IPS-11a (cell line): ENCODE results near the gene RNPEP.
"Not testable (repeated sequence)": the region's sequence is repeated elsewhere in the genome, so short reads cannot be mapped to it uniquely, and the experiment has no call there.

Experiments
- H3K4me3 ChIP-seq: one replicate; pipeline ENCODE4 v1.5.1; 2013; ENCODE audit warnings: low read depth, low read length, control low read depth

Gene RNPEP, protein sequence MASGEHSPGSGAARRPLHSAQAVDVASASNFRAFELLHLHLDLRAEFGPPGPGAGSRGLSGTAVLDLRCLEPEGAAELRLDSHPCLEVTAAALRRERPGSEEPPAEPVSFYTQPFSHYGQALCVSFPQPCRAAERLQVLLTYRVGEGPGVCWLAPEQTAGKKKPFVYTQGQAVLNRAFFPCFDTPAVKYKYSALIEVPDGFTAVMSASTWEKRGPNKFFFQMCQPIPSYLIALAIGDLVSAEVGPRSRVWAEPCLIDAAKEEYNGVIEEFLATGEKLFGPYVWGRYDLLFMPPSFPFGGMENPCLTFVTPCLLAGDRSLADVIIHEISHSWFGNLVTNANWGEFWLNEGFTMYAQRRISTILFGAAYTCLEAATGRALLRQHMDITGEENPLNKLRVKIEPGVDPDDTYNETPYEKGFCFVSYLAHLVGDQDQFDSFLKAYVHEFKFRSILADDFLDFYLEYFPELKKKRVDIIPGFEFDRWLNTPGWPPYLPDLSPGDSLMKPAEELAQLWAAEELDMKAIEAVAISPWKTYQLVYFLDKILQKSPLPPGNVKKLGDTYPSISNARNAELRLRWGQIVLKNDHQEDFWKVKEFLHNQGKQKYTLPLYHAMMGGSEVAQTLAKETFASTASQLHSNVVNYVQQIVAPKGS

DNA sequence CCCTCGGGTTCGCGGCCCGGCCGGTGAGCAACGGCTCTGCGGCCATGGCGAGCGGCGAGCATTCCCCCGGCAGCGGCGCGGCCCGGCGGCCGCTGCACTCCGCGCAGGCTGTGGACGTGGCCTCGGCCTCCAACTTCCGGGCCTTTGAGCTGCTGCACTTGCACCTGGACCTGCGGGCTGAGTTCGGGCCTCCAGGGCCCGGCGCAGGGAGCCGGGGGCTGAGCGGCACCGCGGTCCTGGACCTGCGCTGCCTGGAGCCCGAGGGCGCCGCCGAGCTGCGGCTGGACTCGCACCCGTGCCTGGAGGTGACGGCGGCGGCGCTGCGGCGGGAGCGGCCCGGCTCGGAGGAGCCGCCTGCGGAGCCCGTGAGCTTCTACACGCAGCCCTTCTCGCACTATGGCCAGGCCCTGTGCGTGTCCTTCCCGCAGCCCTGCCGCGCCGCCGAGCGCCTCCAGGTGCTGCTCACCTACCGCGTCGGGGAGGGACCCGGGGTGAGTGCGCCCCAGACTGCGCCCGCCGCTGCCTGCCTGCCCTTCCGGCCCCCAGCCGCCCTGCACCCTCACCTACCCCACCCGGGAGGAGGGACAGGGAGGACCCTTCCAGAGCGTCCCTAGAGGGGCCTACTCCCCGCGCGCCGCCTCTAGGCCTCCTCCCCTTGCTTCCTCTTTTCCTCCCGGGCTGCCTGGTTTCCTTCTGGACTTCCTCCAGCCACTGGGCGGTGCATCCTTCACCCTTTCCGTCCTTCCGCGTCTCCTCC lies at the start of gene RNPEP:
TSS of gene RNPEP (plus strand) at position 26 of the 757 bp plus-strand sequence. CDS start at position 45, 19 bp downstream.
- peak within 1 kb of the TSS; percentile 85 for H3K4me3 ChIP-seq

DNA sequence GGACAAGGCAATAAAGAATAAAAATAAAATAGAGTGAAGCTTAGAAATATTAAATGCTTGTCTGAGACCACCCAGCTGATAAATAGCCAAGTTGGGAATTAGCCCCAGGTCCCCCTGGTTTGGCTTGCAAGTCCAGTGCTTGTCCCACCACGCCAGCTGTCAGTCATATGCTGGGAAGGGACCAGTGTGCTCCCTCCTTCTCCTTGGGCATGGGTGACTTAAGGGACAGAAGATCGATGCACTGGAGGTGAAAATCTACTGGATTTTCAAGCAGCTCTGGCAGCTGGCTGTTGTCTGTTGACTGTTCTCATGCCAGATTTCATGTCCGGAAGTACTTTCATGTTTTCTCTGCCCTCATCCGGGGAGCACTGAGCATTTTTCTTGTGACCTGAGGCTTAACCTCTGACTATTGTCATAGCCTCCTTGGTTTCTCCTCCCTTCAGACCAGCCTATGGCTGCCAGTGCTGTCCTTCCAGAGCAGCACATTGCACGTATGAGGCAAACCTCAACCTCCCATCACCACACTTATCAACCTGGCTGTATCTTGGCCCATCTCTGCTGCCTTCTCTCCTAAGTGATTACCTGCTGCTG lies 48.5 kb upstream of the RNPEP start:
- no peak overlapping the region for H3K4me3 ChIP-seq

DNA sequence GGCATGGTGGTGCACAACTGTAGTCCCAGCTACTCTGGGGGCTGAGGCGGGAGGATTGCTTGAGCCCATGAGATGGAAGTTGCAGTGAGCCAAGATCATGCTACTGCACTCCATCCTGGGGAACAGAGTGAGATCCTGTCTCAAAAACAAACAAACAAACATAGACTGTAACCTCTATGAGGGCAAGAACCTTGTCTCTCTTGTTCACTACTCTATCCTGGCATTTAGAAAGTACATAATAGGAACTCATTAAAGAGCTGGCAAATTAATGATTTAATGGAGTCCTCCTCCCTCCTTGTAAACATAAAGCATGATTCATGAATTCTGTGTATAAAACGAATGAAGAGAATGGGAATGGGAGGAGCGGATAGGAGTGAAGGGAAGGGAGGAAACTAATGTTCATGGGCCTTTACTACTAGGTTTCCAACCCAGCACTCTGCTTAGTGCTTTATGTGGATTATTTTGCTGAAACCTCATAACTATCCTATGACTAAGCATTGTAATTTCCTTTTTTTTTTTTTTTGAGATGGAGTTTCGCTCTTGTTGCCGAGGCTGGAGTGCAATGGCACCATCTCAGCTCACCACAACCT lies 44.7 kb upstream of the RNPEP start:
- no peak overlapping the region for H3K4me3 ChIP-seq

DNA sequence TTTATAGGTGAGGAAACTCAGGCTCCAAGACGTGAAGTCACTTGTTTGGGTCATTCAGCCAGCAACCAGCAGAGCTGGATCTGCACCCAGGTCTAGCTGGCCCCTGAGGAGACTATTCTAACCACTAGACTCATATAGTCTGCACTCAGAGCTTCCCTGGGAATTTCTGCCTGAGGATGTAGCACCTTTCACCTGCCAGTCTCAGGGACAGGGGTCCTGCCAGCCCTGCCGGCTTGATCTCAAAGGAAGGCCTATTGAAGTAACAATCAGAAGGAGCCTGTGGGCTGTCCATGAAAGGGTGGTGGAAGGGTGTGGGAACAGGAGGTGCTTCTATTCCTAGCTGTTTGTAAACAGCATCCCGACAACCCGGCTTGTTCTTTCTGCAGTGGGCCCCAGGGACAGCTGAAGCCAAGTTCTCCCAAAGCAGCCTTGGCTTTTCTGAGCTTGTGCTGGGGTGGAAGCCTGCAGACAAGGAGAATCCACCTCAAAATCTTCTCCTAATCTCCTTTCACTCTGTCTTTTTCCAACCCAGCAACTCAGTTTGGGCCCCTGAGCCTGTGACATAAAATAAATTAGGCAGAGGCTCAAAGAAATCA lies 43.9 kb upstream of the RNPEP start:
- no peak overlapping the region for H3K4me3 ChIP-seq

DNA sequence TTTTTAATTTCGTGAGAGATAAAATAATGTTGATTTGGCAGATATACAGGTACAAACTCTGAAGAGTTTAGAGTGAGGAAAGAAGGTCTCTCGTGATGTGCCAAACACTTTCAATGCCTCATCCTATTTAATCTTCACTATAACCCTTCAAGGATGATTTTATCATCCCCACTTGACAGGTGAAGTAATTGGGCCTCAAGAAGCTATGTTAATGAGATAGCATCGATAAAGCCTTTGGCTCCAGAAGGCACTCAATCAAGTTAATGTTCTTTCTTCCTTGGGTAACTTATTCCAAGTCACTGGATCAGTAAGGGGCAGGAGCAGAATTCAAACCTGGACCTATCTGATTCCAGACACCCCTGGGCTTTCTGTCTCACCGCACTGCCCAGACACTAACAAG lies 43.3 kb upstream of the RNPEP start:
- no peak overlapping the region for H3K4me3 ChIP-seq

DNA sequence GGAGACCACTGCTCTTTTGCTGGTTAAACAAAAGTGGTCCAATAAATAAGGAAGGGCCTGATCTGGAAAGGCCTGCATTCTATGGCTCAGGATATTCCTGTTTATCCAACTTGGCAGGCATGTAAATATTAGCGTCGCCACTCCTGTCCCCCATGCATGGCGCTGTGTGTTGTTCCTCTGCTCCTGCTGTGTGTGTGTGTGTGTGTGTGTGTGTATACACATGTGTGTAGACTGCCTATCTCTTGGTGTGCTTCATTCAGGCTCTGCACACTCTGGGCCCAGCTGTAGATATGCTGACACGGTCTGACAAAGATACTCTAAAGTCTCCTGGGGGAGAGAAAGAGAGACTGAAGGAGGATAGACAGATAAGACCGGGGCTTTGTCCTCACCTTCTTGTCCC lies 42.9 kb upstream of the RNPEP start:
- no peak overlapping the region for H3K4me3 ChIP-seq

DNA sequence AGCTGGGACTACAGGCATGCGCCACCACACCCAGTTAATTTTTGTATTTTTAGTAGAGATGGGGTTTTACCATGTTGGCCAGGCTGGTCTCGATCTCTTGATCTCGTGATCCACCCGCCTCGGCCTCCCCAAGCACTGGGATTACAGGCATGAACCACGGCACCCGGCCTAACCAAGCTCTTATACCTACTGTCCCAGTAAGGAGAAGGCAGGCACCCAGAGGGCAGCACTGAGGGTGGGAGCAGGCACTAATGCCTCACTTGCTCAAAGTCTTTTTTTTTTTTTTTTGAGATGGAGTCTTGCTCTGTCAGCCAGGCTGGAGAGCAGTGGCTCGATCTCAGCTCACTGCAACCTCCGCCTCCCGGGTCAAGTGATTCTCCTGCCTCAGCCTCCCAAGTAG lies 42.1 kb upstream of the RNPEP start:
- H3K4me3 ChIP-seq, result not testable (repeated sequence)

DNA sequence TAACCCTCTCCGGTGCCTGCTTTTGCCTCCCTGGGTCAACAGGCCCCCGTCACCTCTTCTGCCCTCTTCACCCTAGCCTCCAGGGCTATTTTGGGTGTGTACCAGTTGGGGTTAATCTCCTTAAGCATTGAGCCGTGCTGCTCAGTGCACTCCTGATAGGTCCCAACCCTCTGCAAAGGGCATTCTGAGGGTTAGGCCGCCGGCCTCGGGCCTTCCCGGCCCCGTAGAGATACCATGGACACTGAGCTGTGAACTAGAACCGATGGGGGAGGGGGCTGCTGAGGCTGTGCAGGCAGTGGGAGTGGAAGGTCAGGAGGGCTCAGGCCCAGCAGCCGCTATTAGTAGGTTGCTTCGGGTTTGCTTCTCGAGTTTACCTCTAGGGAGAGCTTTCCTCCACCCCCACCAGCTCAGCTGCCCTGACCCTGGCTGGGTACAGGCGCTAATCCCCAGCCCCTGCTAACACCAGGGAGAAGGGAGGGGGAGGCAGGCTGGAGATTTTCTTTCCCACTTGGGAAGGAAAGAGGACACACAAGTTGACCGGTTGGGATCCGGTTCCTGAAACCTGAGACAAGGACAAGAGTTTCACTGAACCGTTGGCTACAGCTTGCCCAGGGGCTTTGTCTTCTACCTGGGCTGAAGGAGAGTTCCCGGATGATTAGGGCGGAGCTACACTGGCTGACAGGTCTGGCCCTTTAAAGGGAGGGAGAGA lies 40.9 kb upstream of the RNPEP start:
- peak overlapping the region; percentile 13 for H3K4me3 ChIP-seq

DNA sequence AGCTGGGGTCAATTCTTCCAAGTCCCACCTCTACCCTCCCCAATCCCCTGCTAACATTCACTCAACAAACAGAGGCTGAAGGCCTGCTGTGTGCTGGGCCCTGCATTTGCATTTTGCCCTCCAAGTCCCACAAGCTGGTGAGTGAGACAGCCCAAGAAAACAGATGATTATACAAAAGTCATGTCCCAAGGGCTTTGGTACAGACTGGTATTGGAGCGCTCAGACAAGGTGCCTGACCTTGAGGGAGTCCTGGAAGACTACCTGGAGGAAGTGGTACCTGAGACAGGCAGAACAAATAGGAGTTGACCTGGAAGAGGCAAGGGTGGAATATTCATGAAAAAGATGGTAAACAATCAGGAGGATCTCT lies 40.3 kb upstream of the RNPEP start:
- H3K4me3 ChIP-seq, result no peak overlapping the region

DNA sequence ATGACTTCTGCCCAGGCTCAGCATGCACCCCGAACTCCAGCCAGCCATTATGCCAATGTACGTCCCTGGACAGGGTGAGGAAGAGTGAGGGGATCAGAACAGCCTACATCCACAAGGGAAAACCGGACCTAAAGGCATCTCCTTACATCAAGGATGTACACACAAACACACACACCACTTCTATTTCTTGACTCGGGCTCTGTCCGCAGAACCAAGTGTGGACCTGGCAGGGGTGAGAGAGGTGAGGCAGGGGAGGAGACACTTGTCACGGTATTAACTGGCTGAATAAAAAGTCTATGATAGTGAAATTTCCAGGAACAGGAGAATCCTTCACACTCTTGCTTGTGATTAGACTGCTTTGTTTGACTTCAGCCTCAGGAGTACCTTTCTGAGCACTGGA lies 38.4 kb upstream of the RNPEP start:
- no peak overlapping the region for H3K4me3 ChIP-seq

DNA sequence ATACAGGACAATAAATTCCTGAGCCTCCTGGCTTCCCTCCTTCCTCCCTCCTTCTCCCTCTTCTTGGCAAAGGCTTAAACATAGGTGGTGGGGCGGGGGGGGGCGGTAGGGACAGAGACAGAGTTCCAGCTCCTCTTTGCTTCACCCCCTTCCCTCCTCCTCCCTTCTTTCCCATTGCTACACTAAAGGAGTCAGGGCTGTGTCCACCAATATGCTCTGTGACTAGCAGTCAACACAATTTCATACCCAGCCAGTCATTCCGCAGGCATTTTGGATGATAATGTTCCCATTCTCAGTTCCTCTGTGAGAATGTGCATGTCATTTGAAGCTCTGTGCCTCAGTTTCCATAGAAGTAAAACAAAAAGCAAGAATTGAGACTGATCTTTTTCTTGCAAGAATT lies 37.8 kb upstream of the RNPEP start:
- H3K4me3 ChIP-seq, result no peak overlapping the region

DNA sequence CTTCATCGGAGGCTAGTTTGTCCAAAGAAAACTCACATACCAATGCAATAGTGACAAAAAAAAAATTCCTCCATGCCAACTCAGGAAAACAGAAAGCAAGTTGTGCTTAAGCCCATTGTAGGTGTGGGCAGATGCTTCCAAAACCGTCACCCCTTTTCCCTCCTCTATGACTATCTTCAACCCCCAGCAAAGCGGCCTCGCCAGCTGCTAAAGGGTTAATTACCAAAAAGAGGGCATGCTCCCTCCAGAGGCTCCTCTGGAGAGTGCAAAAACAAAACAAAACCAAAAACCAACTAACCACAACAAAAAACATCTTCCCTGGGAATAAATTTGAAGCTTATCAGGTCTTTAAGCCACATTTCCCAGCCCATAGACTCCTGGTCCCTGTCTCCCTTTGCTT lies 37.3 kb upstream of the RNPEP start:
- H3K4me3 ChIP-seq, result no peak overlapping the region

DNA sequence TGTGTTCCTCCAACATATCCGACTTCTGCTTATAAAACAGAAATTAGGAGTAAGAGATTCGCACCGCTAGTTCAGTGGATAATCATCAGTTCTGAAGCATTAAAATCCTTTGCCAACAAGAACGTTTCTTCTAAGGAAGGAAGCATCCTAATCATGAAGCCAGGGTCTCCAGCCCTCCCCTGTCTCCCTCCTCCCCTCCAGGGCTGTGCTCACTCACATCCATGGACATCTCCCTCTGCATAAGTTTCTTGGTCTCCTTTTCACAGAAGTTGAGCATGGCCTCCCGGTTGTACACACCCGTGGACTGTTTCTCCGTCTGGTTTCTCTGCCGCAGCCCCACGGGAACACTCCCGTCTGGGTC lies 36.6 kb upstream of the RNPEP start:
- peak overlapping the region; percentile 41 for H3K4me3 ChIP-seq

DNA sequence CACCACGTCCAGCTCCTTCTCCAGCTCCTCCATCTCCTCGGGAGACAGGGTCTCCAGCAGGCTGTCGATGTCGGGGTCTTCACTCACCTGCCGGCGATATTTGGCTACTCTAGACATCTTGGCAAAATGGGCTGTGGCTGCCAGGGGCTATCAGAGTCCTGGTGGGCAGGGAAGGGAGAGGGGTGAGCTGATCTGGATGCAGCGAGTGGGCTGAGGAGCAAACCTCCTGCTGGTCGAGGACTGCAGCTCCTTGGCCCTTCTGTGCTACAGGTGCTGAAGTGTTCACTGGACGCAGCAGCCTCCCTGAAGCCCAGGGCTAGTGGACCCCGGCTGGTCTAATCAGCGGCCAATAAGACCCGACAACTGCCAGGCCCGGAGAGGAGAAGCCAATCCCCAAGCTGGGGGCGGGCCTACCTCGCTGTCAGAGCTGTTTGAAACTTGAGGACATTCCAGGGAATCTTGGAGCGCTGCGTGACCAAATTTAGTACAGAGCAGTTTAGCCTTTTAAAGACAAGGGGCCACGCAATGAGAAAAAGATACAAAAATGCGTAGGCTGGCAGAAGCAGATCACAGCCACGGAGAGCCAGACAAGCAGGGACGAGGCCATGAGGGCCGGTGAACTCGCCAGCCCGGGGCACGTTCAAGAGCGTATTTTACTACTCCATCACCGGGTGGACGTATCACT lies 36.1 kb upstream of the RNPEP start, which contains the start of gene LMOD1:
TSS of gene LMOD1 (minus strand) at position 325 of the 685 bp plus-strand sequence. CDS start at position 117, 208 bp downstream.
- peak within 1 kb of the TSS; percentile 41 for H3K4me3 ChIP-seq

DNA sequence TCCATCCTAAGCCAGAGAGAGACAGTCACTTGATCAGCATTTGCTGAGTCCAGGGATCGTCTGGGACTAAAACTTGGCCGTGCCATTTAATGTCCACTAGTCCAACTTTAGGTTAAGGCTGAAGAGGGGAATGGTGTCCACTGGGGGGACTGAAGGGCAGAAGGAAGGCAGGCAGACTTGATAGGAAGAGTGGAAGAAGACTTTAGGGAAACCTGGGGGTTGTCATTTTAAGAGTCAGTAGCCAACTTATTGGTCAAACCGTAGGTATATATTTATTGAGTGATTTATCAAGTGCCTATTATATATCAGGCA lies 34.8 kb upstream of the RNPEP start:
- no peak overlapping the region for H3K4me3 ChIP-seq

DNA sequence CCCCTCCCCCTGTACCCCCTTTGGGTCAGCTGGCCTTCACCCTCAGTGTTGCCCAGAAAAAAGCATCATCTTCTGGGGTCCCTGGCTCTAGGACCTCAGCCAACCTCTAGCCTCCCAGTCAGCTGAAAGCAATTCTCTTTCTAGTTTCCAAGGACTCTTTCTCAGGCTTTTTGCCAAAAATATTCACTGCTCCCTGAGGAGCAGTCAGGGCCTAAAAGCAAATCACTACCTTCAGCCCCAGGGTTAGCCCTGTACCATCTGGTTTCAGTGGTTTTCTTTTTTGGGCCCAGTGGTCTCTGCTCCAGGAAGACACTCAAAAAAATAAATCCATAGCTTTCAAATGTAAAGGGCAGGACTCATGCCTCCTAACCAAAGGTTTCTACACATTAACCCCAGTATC lies 33.0 kb upstream of the RNPEP start:
- H3K4me3 ChIP-seq, result no peak overlapping the region

DNA sequence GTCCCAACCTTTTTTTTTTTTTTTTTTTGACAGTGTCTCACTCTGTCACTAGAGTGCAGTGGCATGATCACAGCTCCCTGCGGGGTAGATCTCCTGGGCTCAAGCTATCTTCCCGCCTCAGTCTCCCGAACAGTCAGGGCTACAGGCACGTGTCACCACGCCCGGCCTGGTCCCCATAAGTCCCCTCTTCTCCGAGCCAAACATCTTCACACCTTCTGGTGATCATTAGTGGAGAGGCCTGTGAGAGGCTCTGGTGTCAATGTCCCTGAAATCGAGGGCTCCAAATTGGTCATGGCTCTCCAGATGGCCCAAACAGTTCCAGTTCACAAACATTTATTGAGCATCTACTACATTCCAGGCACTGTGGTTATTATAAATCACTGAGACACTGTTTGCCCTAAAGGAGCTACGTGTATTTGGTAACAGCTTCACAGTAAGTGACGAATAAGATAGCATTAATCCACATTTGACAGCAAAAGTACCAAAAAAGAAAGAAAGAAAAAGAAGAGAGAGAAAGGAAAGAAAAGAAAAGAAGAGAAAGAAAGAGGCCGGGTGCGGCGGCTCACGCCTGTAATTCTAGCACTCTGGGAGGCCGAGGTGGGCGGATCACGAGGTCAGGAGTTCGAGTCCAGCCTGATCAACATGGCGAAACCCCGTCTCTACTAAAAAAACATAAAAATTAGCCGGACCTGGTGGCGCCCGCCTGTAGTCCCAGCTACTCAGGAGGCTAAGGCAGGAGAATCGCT lies 28.0 kb upstream of the RNPEP start:
- peak overlapping the region; percentile 100 for H3K4me3 ChIP-seq

DNA sequence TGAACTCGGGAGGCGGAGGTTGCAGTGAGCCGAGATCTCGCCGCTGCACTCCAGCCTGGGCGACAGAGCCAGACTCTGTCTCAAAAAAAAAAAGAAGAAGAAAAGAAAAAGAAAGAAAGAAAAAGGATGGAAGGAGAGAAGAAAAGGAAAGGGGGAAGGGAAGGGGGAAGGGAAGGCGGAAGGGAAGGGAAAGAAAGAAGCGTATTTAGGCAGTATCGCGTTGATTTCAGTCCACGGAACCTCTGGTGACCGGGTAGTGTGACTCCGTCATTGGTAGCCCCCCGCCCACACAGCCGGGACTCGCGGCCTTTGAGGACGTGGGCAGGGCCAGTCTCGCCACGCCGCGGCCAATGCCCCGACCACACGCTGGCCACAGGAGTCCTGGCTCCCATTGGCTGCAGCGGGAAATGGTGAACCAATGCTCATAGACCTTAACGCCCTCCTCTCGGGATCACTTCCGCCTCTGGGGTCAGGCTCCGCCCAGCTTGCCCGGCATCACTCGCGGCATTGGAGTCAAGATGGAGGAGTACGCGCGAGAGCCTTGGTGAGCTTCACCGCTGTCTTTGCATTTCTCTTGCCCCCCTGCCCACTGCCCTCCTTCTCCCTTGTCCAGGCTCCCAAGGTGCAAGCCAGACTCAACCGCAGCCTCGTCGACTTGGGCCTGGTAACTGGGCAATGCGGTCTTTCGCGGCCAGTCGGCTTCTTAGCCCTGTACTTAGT lies 27.3 kb upstream of the RNPEP start, which contains the start of gene TIMM17A:
TSS of gene TIMM17A (plus strand) at position 495 of the 720 bp plus-strand sequence. CDS start at position 519, 24 bp downstream.
- H3K4me3 ChIP-seq, result peak within 1 kb of the TSS; percentile 100
